ENCODE measurements around the gene ACTN3.
"Not testable (repeated sequence)": the region's sequence is repeated elsewhere in the genome, so short reads cannot be mapped to it uniquely, and the experiment has no call there.

Gene ACTN3

GRCh38 chr11:66603072-66603471, 56.4 kb downstream of the ACTN3 start:
- no peak for DNase-seq

- DNase-seq = no peak
Measured at GRCh38 chr11:66604155-66604554, 57.5 kb downstream of the ACTN3 start.

GRCh38 chr11:66606608-66607007, 59.9 kb downstream of the ACTN3 start:
- DNase-seq = not testable (repeated sequence)

GRCh38 chr11:66607126-66607834, 60.6 kb downstream of the ACTN3 start:
- DNase-seq = peak; percentile 82

- DNase-seq = no peak
Measured at GRCh38 chr11:66609721-66610617, 63.3 kb downstream of the ACTN3 start.

- DNase-seq = no peak
Measured at GRCh38 chr11:66612458-66612857, 65.8 kb downstream of the ACTN3 start.

Measured in fibroblast of upper back skin (primary cell).